HUES6 (cell line): ENCODE measurements around the gene DNAJC10.
"Not testable (repeated sequence)": the region's sequence is repeated elsewhere in the genome, so short reads cannot be mapped to it uniquely, and the experiment has no call there.

Source experiments
- H3K27ac ChIP-seq: 2 replicates; pipeline ENCODE4 v1.7.0; 2013; ENCODE audit warnings: low read depth, mild to moderate bottlenecking, low read length, inconsistent platforms
- H3K27me3 ChIP-seq: 2 replicates; pipeline ENCODE4 v1.6.1; 2013; ENCODE audit warnings: low read length; ENCODE audit not compliant: control insufficient read depth, insufficient read depth
- H3K36me3 ChIP-seq: 2 replicates; pipeline ENCODE4 v1.6.1; 2013; ENCODE audit warnings: low read length; ENCODE audit not compliant: control insufficient read depth, insufficient read depth
- H3K4me1 ChIP-seq: 2 replicates; pipeline ENCODE4 v1.6.1; 2013; ENCODE audit warnings: low read length; ENCODE audit not compliant: control insufficient read depth, insufficient read depth
- H3K4me3 ChIP-seq: 2 replicates; pipeline ENCODE4 v1.5.1; 2013; ENCODE audit warnings: low read depth, low read length
- H3K9ac ChIP-seq: one replicate; pipeline ENCODE4 v1.6.1; 2013; ENCODE audit warnings: mild to moderate bottlenecking, low read length
- H3K9me3 ChIP-seq: 2 replicates; pipeline ENCODE4 v1.6.1; 2013; ENCODE audit warnings: low read depth, low read length; ENCODE audit not compliant: control insufficient read depth, insufficient read depth

DNAJC10 gene

GRCh38 chr2:182698671-182699070 is 17.4 kb upstream of the DNAJC10 start:
- Histone ChIP-seq H3K36me3 (no peaks in the 10 kb centered on the region), H3K4me1 (no peaks in the 10 kb centered on the region), H3K4me3 (no peak overlapping the region), H3K9ac (no peak overlapping the region), H3K9me3 (no peaks in the 10 kb centered on the region), H3K27me3 (no peaks in the 10 kb centered on the region), H3K27ac (no peak overlapping the region)

DNA sequence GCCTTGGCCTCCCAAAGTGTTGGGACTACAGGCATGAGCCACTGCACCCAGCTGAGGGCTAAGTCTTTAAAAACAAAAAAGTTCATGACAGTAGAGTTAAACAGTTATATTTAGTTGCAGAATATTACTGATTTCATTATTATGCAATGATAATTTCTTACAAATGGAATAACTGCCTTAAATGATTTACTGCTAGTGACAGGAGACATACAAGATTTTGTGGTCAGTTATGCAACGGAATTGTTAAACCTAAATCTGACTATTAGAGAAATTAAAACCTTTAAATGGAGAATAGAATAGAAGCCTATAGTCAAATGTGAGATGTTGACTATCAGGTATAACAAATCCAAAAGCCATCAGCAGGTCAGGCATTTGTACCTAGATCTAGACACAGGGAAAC is 10.3 kb upstream of the DNAJC10 start:
- Histone ChIP-seq H3K4me1 (no peaks in the 10 kb centered on the region), H3K9ac (no peak overlapping the region), H3K4me3 (no peak overlapping the region), H3K36me3 (no peaks in the 10 kb centered on the region), H3K27me3 (no peaks in the 10 kb centered on the region), H3K27ac (no peak overlapping the region), H3K9me3 (no peaks in the 10 kb centered on the region)

DNA sequence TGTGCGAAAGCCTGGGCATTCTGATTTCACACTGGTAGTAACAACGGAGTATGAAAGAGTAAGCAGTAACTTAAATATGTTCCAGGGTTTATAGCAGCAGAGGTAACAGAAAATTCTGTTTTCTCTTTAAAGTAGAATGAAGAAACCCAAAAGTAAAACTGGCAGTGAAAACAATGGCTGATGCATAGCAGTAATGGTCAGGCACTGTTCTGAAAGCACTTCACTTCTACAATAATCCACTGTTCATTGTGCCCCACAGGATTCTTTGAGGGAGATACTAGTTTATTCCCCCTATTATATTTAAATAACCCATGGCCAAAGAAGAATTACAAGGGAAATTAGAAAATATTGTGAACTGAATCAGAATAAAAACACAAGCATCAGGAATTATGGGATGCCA is 9.3 kb upstream of the DNAJC10 start:
- Histone ChIP-seq H3K27me3 (no peaks in the 10 kb centered on the region), H3K9ac (no peak overlapping the region), H3K4me3 (no peak overlapping the region), H3K4me1 (no peaks in the 10 kb centered on the region), H3K36me3 (no peaks in the 10 kb centered on the region), H3K27ac (no peak overlapping the region), H3K9me3 (no peaks in the 10 kb centered on the region)

DNA sequence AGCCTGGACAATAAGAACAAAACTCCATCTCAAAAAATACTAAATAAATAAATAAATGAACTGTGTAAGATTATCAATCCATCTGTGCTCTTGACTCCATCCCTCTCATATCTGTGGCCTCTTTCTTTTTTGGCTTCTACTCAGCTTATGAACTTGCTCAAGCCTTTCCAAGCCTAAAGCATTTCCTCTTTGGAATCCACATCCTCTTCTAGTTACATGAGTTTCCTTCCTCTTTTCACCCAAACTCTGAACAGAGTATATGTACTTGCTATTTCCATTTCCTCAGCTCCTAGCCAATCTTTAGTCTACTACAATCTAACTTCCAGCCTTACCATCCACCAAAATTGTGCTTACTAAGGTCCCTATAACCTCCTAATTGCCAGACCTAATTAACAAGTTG is 2.5 kb upstream of the DNAJC10 start:
- no peak overlapping the region for H3K9ac ChIP-seq

GRCh38 chr2:182715121-182715891 is 751 bp upstream of the DNAJC10 start:
- Histone ChIP-seq H3K27ac (0 out of 2 replicates have a peak overlapping the region, but pooled peaks have one; percentile 44), H3K4me1 (no peaks in the 10 kb centered on the region)

More for the DNA sequence above, 2.5 kb upstream of the DNAJC10 start:
- Histone ChIP-seq H3K4me1 (no peaks in the 10 kb centered on the region), H3K4me3 (no peak overlapping the region), H3K27ac (no peak overlapping the region), H3K27me3 (no peaks in the 10 kb centered on the region), H3K36me3 (no peaks in the 10 kb centered on the region), H3K9me3 (no peaks in the 10 kb centered on the region)

GRCh38 chr2:182716650-182716979 is 558 bp downstream of the DNAJC10 start:
- Histone ChIP-seq H3K9me3 (no peaks in the 10 kb centered on the region), H3K36me3 (peaks cover 23% of the 10 kb centered on the region), H3K4me1 (no peaks in the 10 kb centered on the region), H3K27me3 (no peaks in the 10 kb centered on the region), H3K27ac (peak overlapping the region; percentile 44; the same call in 1 of the 2 replicates), H3K9ac (peak overlapping the region; percentile 84), H3K4me3 (peak overlapping the region; percentile 91)

More at GRCh38 chr2:182715121-182715891, 751 bp upstream of the DNAJC10 start:
- H3K9ac ChIP-seq: peak overlapping the region; percentile 84
- no peaks in the 10 kb centered on the region for H3K27me3 ChIP-seq
- no peaks in the 10 kb centered on the region for H3K9me3 ChIP-seq
- peaks cover 10% of the 10 kb centered on the region for H3K36me3 ChIP-seq
- peak overlapping the region; percentile 91 for H3K4me3 ChIP-seq

- Histone ChIP-seq H3K9me3 (no peaks in the 10 kb centered on the region), H3K4me1 (no peaks in the 10 kb centered on the region), H3K27ac (no peak overlapping the region), H3K9ac (no peak overlapping the region), H3K4me3 (peak overlapping the region; percentile 91), H3K36me3 (peaks cover 27% of the 10 kb centered on the region), H3K27me3 (no peaks in the 10 kb centered on the region)
Observed at GRCh38 chr2:182717416-182717815, 1.4 kb downstream of the DNAJC10 start.

- H3K4me3 ChIP-seq: no peak overlapping the region
Observed at GRCh38 chr2:182717816-182718215, 1.8 kb downstream of the DNAJC10 start.

GRCh38 chr2:182718459-182718858 is 2.4 kb downstream of the DNAJC10 start:
- Histone ChIP-seq H3K27me3 (no peaks in the 10 kb centered on the region), H3K27ac (no peak overlapping the region), H3K36me3 (peaks cover 35% of the 10 kb centered on the region), H3K9ac (no peak overlapping the region), H3K4me3 (no peak overlapping the region), H3K4me1 (no peaks in the 10 kb centered on the region), H3K9me3 (no peaks in the 10 kb centered on the region)

More at GRCh38 chr2:182717816-182718215, 1.8 kb downstream of the DNAJC10 start:
- no peaks in the 10 kb centered on the region for H3K4me1 ChIP-seq
- H3K27me3 ChIP-seq: no peaks in the 10 kb centered on the region
- H3K27ac ChIP-seq: no peak overlapping the region
- H3K9ac ChIP-seq: no peak overlapping the region
- no peaks in the 10 kb centered on the region for H3K9me3 ChIP-seq
- peaks cover 30% of the 10 kb centered on the region for H3K36me3 ChIP-seq

DNA sequence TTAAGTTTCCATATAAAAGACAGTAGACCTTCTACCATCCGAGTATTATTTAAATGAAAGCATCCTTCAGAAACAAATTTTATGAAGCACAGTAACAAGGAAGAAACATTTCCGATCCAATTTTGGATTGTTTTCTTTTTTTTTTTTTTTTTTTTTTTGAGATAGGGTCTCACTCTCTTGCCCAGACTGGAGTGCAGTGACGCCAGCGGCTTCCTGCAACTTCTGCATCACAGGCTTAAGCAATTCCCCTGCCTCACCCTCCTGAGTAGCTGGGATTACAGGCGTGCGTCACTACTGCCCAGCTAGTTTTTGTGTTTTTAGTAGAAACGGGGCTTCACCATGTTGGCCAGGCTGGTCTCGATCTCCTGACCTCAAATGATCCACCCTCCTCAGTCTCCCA is 3.1 kb downstream of the DNAJC10 start:
- H3K27me3 ChIP-seq, H3K9ac ChIP-seq, H3K4me1 ChIP-seq, H3K27ac ChIP-seq, H3K4me3 ChIP-seq, H3K9me3 ChIP-seq: not testable (repeated sequence)
- H3K36me3 ChIP-seq: peaks cover 41% of the 10 kb centered on the region

DNA sequence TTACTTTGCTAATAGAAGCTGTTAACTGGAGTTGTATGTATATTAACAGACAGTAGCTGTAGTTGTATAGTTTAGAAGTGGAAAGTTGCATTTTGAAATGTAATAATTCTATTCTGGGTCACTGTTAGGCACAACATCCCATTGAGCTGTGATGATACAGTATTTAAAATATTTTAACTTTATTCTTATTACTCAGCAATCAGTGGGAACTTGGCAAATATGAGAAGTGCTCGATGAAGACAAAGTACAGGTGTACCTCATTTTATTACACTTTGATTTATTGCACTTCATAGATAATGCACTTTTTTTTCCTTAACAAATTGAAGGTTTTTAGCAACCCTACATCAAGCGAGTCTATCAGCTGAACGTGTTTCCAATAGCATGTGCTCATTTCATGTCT is 8.6 kb downstream of the DNAJC10 start:
- no peaks in the 10 kb centered on the region for H3K27me3 ChIP-seq
- no peaks in the 10 kb centered on the region for H3K4me1 ChIP-seq
- no peak overlapping the region for H3K4me3 ChIP-seq
- H3K9ac ChIP-seq: no peak overlapping the region
- H3K36me3 ChIP-seq: peaks cover 77% of the 10 kb centered on the region
- H3K9me3 ChIP-seq: no peaks in the 10 kb centered on the region
- no peak overlapping the region for H3K27ac ChIP-seq
